GM18858 (cell line): ENCODE data around the gene CD177.
"Not testable (repeated sequence)": the region's sequence is repeated elsewhere in the genome, so short reads cannot be mapped to it uniquely, and the experiment has no call there.

ENCODE experiments used
- ATAC-seq: cut with Tn5 transposase; IDR thresholded peaks from one replicate; pipeline ENCODE4 v1.9.1; 2021; ENCODE audit not compliant: unreplicated experiment

The CD177 gene

GRCh38 chr19:43331435-43332010 lies 22.0 kb upstream of the CD177 start:
- ATAC-seq: no peak

- ATAC-seq: no peak
Observed at GRCh38 chr19:43332058-43332922, 21.2 kb upstream of the CD177 start.

GRCh38 chr19:43336508-43336907 lies 17.0 kb upstream of the CD177 start:
- not testable (repeated sequence) for ATAC-seq

GRCh38 chr19:43337737-43338136 lies 15.7 kb upstream of the CD177 start:
- no peak for ATAC-seq

GRCh38 chr19:43338530-43338929 lies 15.0 kb upstream of the CD177 start:
- ATAC-seq: no peak

GRCh38 chr19:43339243-43339930 lies 14.1 kb upstream of the CD177 start:
- ATAC-seq: not testable (repeated sequence)

- ATAC-seq: not testable (repeated sequence)
Observed at GRCh38 chr19:43340101-43340500, 13.4 kb upstream of the CD177 start.

- not testable (repeated sequence) for ATAC-seq
Observed at GRCh38 chr19:43341098-43341497, 12.4 kb upstream of the CD177 start.

- not testable (repeated sequence) for ATAC-seq
Observed at GRCh38 chr19:43342104-43342503, 11.4 kb upstream of the CD177 start.

GRCh38 chr19:43344347-43344925 lies 9.1 kb upstream of the CD177 start:
- ATAC-seq: not testable (repeated sequence)

- not testable (repeated sequence) for ATAC-seq
Observed at GRCh38 chr19:43349813-43350212, 3.7 kb upstream of the CD177 start.

- no peak for ATAC-seq
Observed at GRCh38 chr19:43351998-43352746, 1.3 kb upstream of the CD177 start.

GRCh38 chr19:43354305-43354627 lies 780 bp downstream of the CD177 start:
- ATAC-seq: no peak

GRCh38 chr19:43356749-43357148 lies 3.3 kb downstream of the CD177 start:
- ATAC-seq: not testable (repeated sequence)

GRCh38 chr19:43362179-43362578 lies 8.7 kb downstream of the CD177 start:
- no peak for ATAC-seq

GRCh38 chr19:43362745-43363144 lies 9.3 kb downstream of the CD177 start:
- no peak for ATAC-seq

- ATAC-seq: not testable (repeated sequence)
Observed at GRCh38 chr19:43365677-43366076, 12.2 kb downstream of the CD177 start.

GRCh38 chr19:43367822-43368221 lies 14.3 kb downstream of the CD177 start:
- no peak for ATAC-seq

GRCh38 chr19:43368897-43369296 lies 15.4 kb downstream of the CD177 start:
- ATAC-seq: not testable (repeated sequence)

GRCh38 chr19:43371909-43372308 lies 18.4 kb downstream of the CD177 start:
- ATAC-seq: no peak

GRCh38 chr19:43372462-43372861 lies 19.0 kb downstream of the CD177 start:
- ATAC-seq: no peak
